GM12878 (cell line): Measurements from ENCODE around the gene CTCFL. TPM values are rescaled to one million over a fixed set of nuclear protein-coding genes. Genes with fewer than 3 reads are reported as not detected.

Source experiments
- BACH1 ChIP-seq: fragments of 450-650 bp; IDR thresholded peaks from 2 replicates; pipeline ENCODE4 v1.6.1; 2017; ENCODE audit warnings: mild to moderate bottlenecking, borderline replicate concordance
- CREB1 ChIP-seq: IDR thresholded peaks from 2 replicates; pipeline ENCODE4 v1.6.1; 2012; ENCODE audit warnings: low read depth, mild to moderate bottlenecking, inconsistent platforms
- DPF2 ChIP-seq: fragments of 450-650 bp; IDR thresholded peaks from 2 replicates; pipeline ENCODE4 v1.6.1; 2017; ENCODE audit warnings: mild to moderate bottlenecking
- ELK1 ChIP-seq: IDR thresholded peaks from 2 replicates; pipeline ENCODE4 v1.6.1; 2012; ENCODE audit warnings: low read depth, low read length, improper control_type of control experiment
- FOXK2 ChIP-seq: fragments of 450-650 bp; IDR thresholded peaks from 2 replicates; pipeline ENCODE4 v1.6.1; 2017; ENCODE audit warnings: mild to moderate bottlenecking, moderate library complexity
- GATAD2B ChIP-seq: fragments of 450-650 bp; conservative IDR thresholded peaks from 2 replicates; pipeline ENCODE4 v1.6.1; 2017; ENCODE audit warnings: low read depth, mild to moderate bottlenecking, moderate library complexity
- HDGF ChIP-seq: fragments of 450-650 bp; IDR thresholded peaks from 2 replicates; pipeline ENCODE4 v1.6.1; 2016; ENCODE audit warnings: antibody characterized with exemption
- IRF3 ChIP-seq: fragments of 450-650 bp; IDR thresholded peaks from 2 replicates; pipeline ENCODE4 v1.6.1; 2014; ENCODE audit warnings: mild to moderate bottlenecking
- KDM1A ChIP-seq: fragments of 200-600 bp; sonication (generic); IDR thresholded peaks from 2 replicates; pipeline ENCODE4 v1.6.1; 2016; ENCODE audit warnings: borderline replicate concordance
- NBN ChIP-seq: fragments of 450-650 bp; IDR thresholded peaks from 2 replicates; pipeline ENCODE4 v1.6.1; 2016
- NKRF ChIP-seq: fragments of 450-650 bp; conservative IDR thresholded peaks from 2 replicates; pipeline ENCODE4 v1.6.1; 2017; ENCODE audit warnings: mild to moderate bottlenecking, moderate library complexity
- POU2F2 ChIP-seq: IDR thresholded peaks from 3 replicates; pipeline ENCODE4 v1.6.1; 2011; ENCODE audit warnings: low read depth, mild to moderate bottlenecking, low read length, borderline replicate concordance
- RFX5 ChIP-seq: IDR thresholded peaks from 2 replicates; pipeline ENCODE4 v1.6.1; 2011; ENCODE audit warnings: low read depth, low read length, improper control_type of control experiment
- SMAD1 ChIP-seq: fragments of 450-650 bp; IDR thresholded peaks from 2 replicates; pipeline ENCODE4 v1.6.1; 2018; ENCODE audit warnings: mild to moderate bottlenecking, low read depth; ENCODE audit not compliant: partially characterized antibody
- TCF7 ChIP-seq: IDR thresholded peaks from 2 replicates; pipeline ENCODE4 v1.6.1; 2014; ENCODE audit warnings: antibody characterized with exemption, borderline replicate concordance
- WRNIP1 ChIP-seq: IDR thresholded peaks from 2 replicates; pipeline ENCODE4 v1.6.1; 2011; ENCODE audit warnings: low read depth, low read length, improper control_type of control experiment, borderline replicate concordance
- ZBTB4 ChIP-seq: fragments of 450-650 bp; formaldehyde crosslinking; IDR thresholded peaks from 2 replicates; pipeline ENCODE4 v1.4.0; 2022; ENCODE audit warnings: mild to moderate bottlenecking, moderate library complexity
- ZNF592 ChIP-seq: fragments of 450-650 bp; IDR thresholded peaks from 2 replicates; pipeline ENCODE4 v1.6.1; 2017; ENCODE audit warnings: mild to moderate bottlenecking, moderate library complexity
- polyA plus RNA-seq, 11 experiments: library from polyadenylated mRNA; depleted of rRNA in 4 of 11; unstranded in 6 of 11; stranded (reverse) in 5 of 11; fragments of >200 nt; fragmentation: Nextera tagmentation in 4 of 11; fragmentation: Illumina TruSeq in 1 of 11; extraction: Ambion mirVana in 4 of 11; extraction: Trizol in 1 of 11; gene quantifications; 1 replicate in 1 of 11; 2 replicates in 10 of 11; pipeline versions ENCODE4 v1.2.1 to v1.2.3, GENCODE V29; 2011 to 2016; ENCODE audit warnings: inconsistent platforms in 2 of 11, missing spikeins in 2 of 11, low read depth in 1 of 11
- total RNA-seq, 4 experiments: library from RNA; depleted of rRNA in 3 of 4; stranded (reverse); fragments of >200 nt in 3 of 4; fragmentation: Illumina TruSeq in 1 of 4; extraction: Trizol in 1 of 4; gene quantifications; 2 replicates each; pipeline versions ENCODE4 v1.2.1 to v1.2.3, GENCODE V29; 2013 to 2021

The CTCFL gene
- total and polyA plus RNA-seq, 10 of the 15 experiments (the other 5 are each of a cell fraction or from before 2014, with no cell fraction given): 0.06 to 0.20 (median 0.11) TPM; not detected in 4

GRCh38 chr20:57498425-57499400 lies 26.2 kb downstream of the CTCFL start (continued):
- TF ChIP-seq IRF3 (no peak), BACH1 (no peak), CREB1 (no peak), TCF7 (no peak), HDGF (no peak), ELK1 (no peak), GATAD2B (no peak), ZNF592 (no peak), ZBTB4 (CRISPR knock-in tag) (no peak), DPF2 (0 out of 2 replicates have a peak, but pooled peaks have one; percentile 13), RFX5 (no peak), FOXK2 (no peak), KDM1A (no peak), WRNIP1 (no peak), SMAD1 (no peak), NKRF (no peak), NBN (no peak), POU2F2 (no peak)
